ENCODE measurements around the gene DOHH. TPM values are rescaled to one million over a fixed set of nuclear protein-coding genes. Genes with fewer than 3 reads are reported as not detected.

DOHH gene
- total RNA-seq, 1 donor from 2014 or later = 14.5 TPM

GRCh38 chr19:3504735-3505134 lies 4.3 kb upstream of the DOHH start:
- Histone ChIP-seq H3K36me3 (ENCODE audit: insufficient read depth, low read length) (no peaks in the 10 kb centered on the region), H3K9me3 (ENCODE audit: insufficient read depth, low read depth, low read length) (no peaks in the 10 kb centered on the region), H3K9ac (ENCODE audit: low read length) (no peak overlapping the region), H4K20me1 (ENCODE audit: insufficient read depth, low read length) (peaks cover 24% of the 10 kb centered on the region), H2AFZ (ENCODE audit: low read depth, low read length) (no peak overlapping the region), H3K27ac (ENCODE audit: low read depth, low read length) (no peak overlapping the region), H3K4me1 (ENCODE audit: insufficient read depth, low read length) (peaks cover 31% of the 10 kb centered on the region), H3K27me3 (ENCODE audit: insufficient read depth, low read length) (no peaks in the 10 kb centered on the region), H3K79me2 (ENCODE audit: insufficient read depth, low read length) (peaks cover 43% of the 10 kb centered on the region), H3K4me3 (ENCODE audit: insufficient read depth, low read depth, low read length) (no peak overlapping the region), H3K4me2 (ENCODE audit: low read length) (no peak overlapping the region)
- Mint-ChIP-seq H3K9me3 (ENCODE audit: unreplicated experiment) (no peaks in the 10 kb centered on the region), H3K27ac (ENCODE audit: unreplicated experiment) (no peak overlapping the region), H3K27me3 (ENCODE audit: low read depth, unreplicated experiment) (no peaks in the 10 kb centered on the region), H3K4me3 (ENCODE audit: unreplicated experiment) (peak overlapping the region; percentile 94), H3K36me3 (ENCODE audit: low read depth, unreplicated experiment) (peaks cover 6% of the 10 kb centered on the region), H3K4me1 (ENCODE audit: low read depth, unreplicated experiment) (peaks cover 21% of the 10 kb centered on the region)
- TF ChIP-seq CTCF (IDR thresholded peaks at IDR 0.05; ENCODE audit: insufficient read depth, low read depth, low read length) (no peak), EZH2 (IDR thresholded peaks at IDR 0.05; ENCODE audit: insufficient read depth, low read length) (no peak)
- FAIRE-seq = no peak
- DNase-seq (ENCODE audit: low read depth) = no peak

DNA sequence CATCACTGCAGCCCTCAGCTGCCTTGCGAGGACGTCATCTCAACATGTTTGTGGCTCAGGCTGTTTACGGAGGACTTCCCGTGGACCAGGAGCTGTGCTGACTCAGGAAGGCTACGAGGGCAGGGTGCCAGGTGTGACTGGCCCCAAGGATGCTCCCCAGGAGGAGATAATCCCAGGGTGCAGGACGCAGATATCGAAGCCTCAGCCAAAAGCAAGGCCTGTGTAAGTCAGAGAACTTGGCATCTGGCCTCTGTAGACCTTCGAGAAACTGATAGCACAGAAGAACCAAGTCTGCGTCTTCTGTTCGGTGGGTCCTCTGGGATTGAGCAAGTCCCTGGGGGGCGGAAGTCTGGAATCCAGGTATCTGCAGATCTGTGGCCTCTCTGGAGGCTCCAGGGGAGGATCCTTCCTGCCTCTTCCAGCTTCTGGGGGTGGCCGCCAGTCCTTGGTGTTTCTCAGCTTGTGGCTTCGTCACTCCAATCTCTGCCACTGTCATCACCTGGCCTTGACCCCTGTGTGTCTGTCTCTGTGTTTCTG lies 2.6 kb upstream of the DOHH start:
- Mint-ChIP-seq H3K9me3 (ENCODE audit: unreplicated experiment) (no peaks in the 10 kb centered on the region), H3K36me3 (ENCODE audit: low read depth, unreplicated experiment) (peaks cover under 1% of the 10 kb centered on the region), H3K4me1 (ENCODE audit: low read depth, unreplicated experiment) (peaks cover 10% of the 10 kb centered on the region), H3K4me3 (ENCODE audit: unreplicated experiment) (no peak overlapping the region), H3K27ac (ENCODE audit: unreplicated experiment) (no peak overlapping the region), H3K27me3 (ENCODE audit: low read depth, unreplicated experiment) (no peaks in the 10 kb centered on the region)
- Histone ChIP-seq H3K9me3 (ENCODE audit: insufficient read depth, low read depth, low read length) (no peaks in the 10 kb centered on the region), H3K27ac (ENCODE audit: low read depth, low read length) (no peak overlapping the region), H3K4me3 (ENCODE audit: insufficient read depth, low read depth, low read length) (no peak overlapping the region), H3K36me3 (ENCODE audit: insufficient read depth, low read length) (no peaks in the 10 kb centered on the region), H4K20me1 (ENCODE audit: insufficient read depth, low read length) (peaks cover 9% of the 10 kb centered on the region), H2AFZ (ENCODE audit: low read depth, low read length) (peak overlapping the region; percentile 39), H3K4me2 (ENCODE audit: low read length) (no peak overlapping the region), H3K9ac (ENCODE audit: low read length) (no peak overlapping the region), H3K79me2 (ENCODE audit: insufficient read depth, low read length) (peaks cover 43% of the 10 kb centered on the region), H3K27me3 (ENCODE audit: insufficient read depth, low read length) (no peaks in the 10 kb centered on the region), H3K4me1 (ENCODE audit: insufficient read depth, low read length) (peaks cover 17% of the 10 kb centered on the region)
- no peak for TF ChIP-seq CTCF (IDR thresholded peaks at IDR 0.05; ENCODE audit: insufficient read depth, low read depth, low read length)
- no peak for TF ChIP-seq EZH2 (IDR thresholded peaks at IDR 0.05; ENCODE audit: insufficient read depth, low read length)
- FAIRE-seq (no peak), DNase-seq (ENCODE audit: low read depth) (peak; percentile 26)

DNA sequence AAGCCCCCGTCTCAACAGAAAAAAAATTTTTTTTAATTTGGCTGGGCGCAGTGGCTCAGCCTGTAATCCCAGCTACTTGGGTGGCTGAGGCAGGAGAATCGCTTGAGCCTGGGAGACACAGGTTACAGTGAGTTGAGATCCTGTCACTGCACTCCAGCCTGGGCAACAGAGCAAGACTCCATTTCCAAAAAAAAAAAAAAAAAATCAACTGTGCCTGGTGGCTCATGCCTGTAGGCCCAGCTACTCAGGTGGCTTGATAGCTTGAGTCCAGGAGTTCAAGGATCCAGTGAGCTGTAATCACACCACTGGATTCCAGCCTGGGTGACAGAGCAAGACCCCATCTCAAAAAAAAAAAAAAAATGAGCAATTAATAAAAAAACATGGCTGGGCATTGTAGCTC lies 1.3 kb upstream of the DOHH start:
- Histone ChIP-seq H3K36me3 (ENCODE audit: insufficient read depth, low read length) (no peaks in the 10 kb centered on the region), H2AFZ (ENCODE audit: low read depth, low read length) (no peak overlapping the region), H3K79me2 (ENCODE audit: insufficient read depth, low read length) (peaks cover 44% of the 10 kb centered on the region), H4K20me1 (ENCODE audit: insufficient read depth, low read length) (peaks cover 3% of the 10 kb centered on the region), H3K9me3 (ENCODE audit: insufficient read depth, low read depth, low read length) (no peaks in the 10 kb centered on the region), H3K4me3 (ENCODE audit: insufficient read depth, low read depth, low read length) (no peak overlapping the region), H3K4me2 (ENCODE audit: low read length) (no peak overlapping the region), H3K4me1 (ENCODE audit: insufficient read depth, low read length) (peaks cover 11% of the 10 kb centered on the region), H3K9ac (ENCODE audit: low read length) (no peak overlapping the region), H3K27me3 (ENCODE audit: insufficient read depth, low read length) (no peaks in the 10 kb centered on the region), H3K27ac (ENCODE audit: low read depth, low read length) (no peak overlapping the region)
- H3K27me3 Mint-ChIP-seq (ENCODE audit: low read depth, unreplicated experiment) = no peaks in the 10 kb centered on the region
- DNase-seq (ENCODE audit: low read depth) = no peak
- peaks cover 4% of the 10 kb centered on the region for H3K36me3 Mint-ChIP-seq (ENCODE audit: low read depth, unreplicated experiment)
- H3K4me1 Mint-ChIP-seq (ENCODE audit: low read depth, unreplicated experiment) = peaks cover 14% of the 10 kb centered on the region
- FAIRE-seq = no peak
- TF ChIP-seq CTCF (IDR thresholded peaks at IDR 0.05; ENCODE audit: insufficient read depth, low read depth, low read length) = no peak
- H3K4me3 Mint-ChIP-seq (ENCODE audit: unreplicated experiment) = no peak overlapping the region
- no peak overlapping the region for H3K27ac Mint-ChIP-seq (ENCODE audit: unreplicated experiment)
- peaks cover 2% of the 10 kb centered on the region for H3K9me3 Mint-ChIP-seq (ENCODE audit: unreplicated experiment)
